ENCODE data around the gene SEC63.
"Not testable (repeated sequence)": the region's sequence is repeated elsewhere in the genome, so short reads cannot be mapped to it uniquely, and the experiment has no call there.

SEC63 gene

DNA sequence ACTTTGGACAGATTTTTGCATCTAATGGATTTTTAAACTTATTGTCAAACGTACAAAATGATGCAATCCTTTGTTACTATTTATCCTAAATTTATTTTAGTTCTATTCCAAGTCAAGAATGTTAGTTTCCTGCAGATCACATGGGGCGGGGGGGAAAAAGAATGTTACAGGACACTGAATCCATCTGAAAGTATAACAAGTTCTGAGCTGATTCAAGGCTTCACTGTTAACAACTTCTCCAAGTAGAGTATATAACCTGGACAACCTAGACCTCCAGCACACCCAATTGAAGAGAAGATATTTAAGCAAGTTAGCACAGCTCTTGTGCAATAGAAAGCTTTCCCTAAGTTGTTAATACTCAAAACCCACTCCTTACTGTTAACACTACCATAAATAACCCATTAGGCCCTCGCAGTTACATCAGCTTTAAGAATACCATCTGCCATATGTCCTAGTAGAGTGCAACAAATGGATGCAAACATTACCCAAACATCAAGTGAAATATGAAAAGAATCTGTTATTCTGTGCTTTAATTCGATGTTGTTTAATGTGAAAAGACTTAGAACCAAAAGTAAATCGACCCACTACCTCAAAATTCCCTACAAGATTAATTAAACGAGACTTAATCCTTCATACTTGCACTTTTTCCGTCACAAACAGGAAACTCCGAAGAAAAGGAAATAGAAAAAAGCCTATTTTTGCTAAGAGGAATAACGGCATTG, 1.3 kb downstream of the SEC63 start:
- no peaks in the 10 kb centered on the region for H3K9me3 ChIP-seq (ENCODE audit: severe bottlenecking)
- no peak for DNase-seq
- TF ChIP-seq, protein P1, sequence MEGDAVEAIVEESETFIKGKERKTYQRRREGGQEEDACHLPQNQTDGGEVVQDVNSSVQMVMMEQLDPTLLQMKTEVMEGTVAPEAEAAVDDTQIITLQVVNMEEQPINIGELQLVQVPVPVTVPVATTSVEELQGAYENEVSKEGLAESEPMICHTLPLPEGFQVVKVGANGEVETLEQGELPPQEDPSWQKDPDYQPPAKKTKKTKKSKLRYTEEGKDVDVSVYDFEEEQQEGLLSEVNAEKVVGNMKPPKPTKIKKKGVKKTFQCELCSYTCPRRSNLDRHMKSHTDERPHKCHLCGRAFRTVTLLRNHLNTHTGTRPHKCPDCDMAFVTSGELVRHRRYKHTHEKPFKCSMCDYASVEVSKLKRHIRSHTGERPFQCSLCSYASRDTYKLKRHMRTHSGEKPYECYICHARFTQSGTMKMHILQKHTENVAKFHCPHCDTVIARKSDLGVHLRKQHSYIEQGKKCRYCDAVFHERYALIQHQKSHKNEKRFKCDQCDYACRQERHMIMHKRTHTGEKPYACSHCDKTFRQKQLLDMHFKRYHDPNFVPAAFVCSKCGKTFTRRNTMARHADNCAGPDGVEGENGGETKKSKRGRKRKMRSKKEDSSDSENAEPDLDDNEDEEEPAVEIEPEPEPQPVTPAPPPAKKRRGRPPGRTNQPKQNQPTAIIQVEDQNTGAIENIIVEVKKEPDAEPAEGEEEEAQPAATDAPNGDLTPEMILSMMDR (IDR thresholded peaks at IDR 0.05; ENCODE audit: low read depth, low read length), result no peak
- peak overlapping the region; percentile 96 for H3K4me3 ChIP-seq (ENCODE audit: low read depth, low read length)
- no peaks in the 10 kb centered on the region for H3K27me3 ChIP-seq (ENCODE audit: insufficient read depth, low read depth, severe bottlenecking)
- peak overlapping the region; percentile 95 for H3K27ac ChIP-seq
- peaks cover 22% of the 10 kb centered on the region for H3K36me3 ChIP-seq

DNA sequence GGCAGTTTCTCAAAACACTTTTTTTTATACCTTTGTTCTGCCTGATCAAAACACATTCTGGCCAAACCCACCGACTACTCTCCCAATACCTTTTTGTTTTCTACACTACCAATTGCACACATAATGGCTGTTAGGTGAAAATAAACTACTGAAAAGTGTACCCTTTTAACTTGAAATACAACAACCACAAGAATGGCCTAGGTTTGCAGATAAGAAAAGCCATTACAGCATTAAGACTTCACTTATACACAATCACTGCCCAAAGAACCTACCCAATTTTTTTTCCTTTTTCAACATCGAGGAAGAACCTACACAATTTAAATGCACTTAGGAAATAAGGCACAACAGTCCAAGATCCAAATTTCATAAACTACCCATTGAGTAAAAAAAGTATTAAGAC, 1.8 kb downstream of the SEC63 start:
- Histone ChIP-seq H3K4me3 (ENCODE audit: low read depth, low read length) (peak overlapping the region; percentile 96), H3K9me3 (ENCODE audit: severe bottlenecking) (no peaks in the 10 kb centered on the region), H3K36me3 (peaks cover 22% of the 10 kb centered on the region), H3K27ac (peak overlapping the region; percentile 95), H3K27me3 (ENCODE audit: insufficient read depth, low read depth, severe bottlenecking) (no peaks in the 10 kb centered on the region)
- TF ChIP-seq, protein P1 (IDR thresholded peaks at IDR 0.05; ENCODE audit: low read depth, low read length), result no peak
- DNase-seq, result no peak

GRCh38 chr6:107953858-107954414, 4.1 kb downstream of the SEC63 start:
- H3K27ac ChIP-seq; H3K9me3 ChIP-seq (ENCODE audit: severe bottlenecking); DNase-seq; H3K4me3 ChIP-seq (ENCODE audit: low read depth, low read length); H3K27me3 ChIP-seq (ENCODE audit: insufficient read depth, low read depth, severe bottlenecking): not testable (repeated sequence)
- peaks cover 22% of the 10 kb centered on the region for H3K36me3 ChIP-seq

- Histone ChIP-seq H3K9me3 (ENCODE audit: severe bottlenecking) (no peaks in the 10 kb centered on the region), H3K27ac (no peak overlapping the region), H3K36me3 (no peaks in the 10 kb centered on the region; the same call in 1 of the 2 replicates), H3K4me3 (ENCODE audit: low read depth, low read length) (no peak overlapping the region), H3K27me3 (ENCODE audit: insufficient read depth, low read depth, severe bottlenecking) (no peaks in the 10 kb centered on the region)
- TF ChIP-seq, protein P1 (IDR thresholded peaks at IDR 0.05; ENCODE audit: low read depth, low read length), result no peak
- no peak for DNase-seq
Observed at GRCh38 chr6:107943626-107944439, 14.2 kb downstream of the SEC63 start.

DNA sequence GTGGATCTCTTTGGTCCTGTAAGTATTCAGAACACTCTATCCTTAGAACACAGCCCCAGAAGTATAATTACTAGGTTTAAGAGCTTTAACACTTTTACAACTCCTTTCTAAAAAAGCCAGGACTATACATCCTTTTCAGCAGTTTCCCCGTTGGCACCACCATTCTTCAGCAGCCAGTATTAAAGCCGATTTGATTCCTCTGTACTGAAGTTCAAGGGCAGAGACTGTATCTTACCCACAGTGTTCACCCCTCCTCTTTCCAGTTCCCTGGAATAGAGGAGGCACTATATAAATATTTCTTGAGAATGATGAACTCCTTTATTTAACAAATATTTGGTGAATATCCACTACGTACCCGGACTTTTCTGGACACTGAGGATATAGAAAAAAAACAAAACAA, 15.9 kb downstream of the SEC63 start:
- no peaks in the 10 kb centered on the region for H3K9me3 ChIP-seq (ENCODE audit: severe bottlenecking)
- DNase-seq, result no peak
- peaks cover 6% of the 10 kb centered on the region for H3K36me3 ChIP-seq

More for the DNA sequence above, 15.9 kb downstream of the SEC63 start:
- Histone ChIP-seq H3K27me3 (ENCODE audit: insufficient read depth, low read depth, severe bottlenecking) (no peaks in the 10 kb centered on the region), H3K27ac (no peak overlapping the region), H3K4me3 (ENCODE audit: low read depth, low read length) (no peak overlapping the region)
- TF ChIP-seq, protein P1 (IDR thresholded peaks at IDR 0.05; ENCODE audit: low read depth, low read length), result no peak

Data from WERI-Rb-1 (cell line).